ENCODE measurements around the gene RNF207.

The RNF207 gene

GRCh38 chr1:6171548-6172124, 34.3 kb upstream of the RNF207 start:
- H3K27ac ChIP-seq = no peak overlapping the region
- ChIA-PET POLR2A (ENCODE audit: low non-redundant PET) (no interaction called here), CTCF (interaction anchor here (0.6 to 1.1 kb wide), 2 partner anchors 18 to 182 kb away, joined by 3 to 4 read pairs; no protein-coding TSS in a partner anchor)
- DNase-seq (ENCODE audit: low spot score) = no peak
- no peak; the same call in 1 of the 2 replicates for TF ChIP-seq CTCF (conservative IDR thresholded peaks at IDR 0.05; ENCODE audit: low read depth)

- CTCF ChIA-PET = interaction anchor here (0.7 kb wide), 1 partner anchor 13 kb away, joined by 4 read pairs; no protein-coding TSS in a partner anchor
Measured at GRCh38 chr1:6172549-6172948, 33.4 kb upstream of the RNF207 start.

GRCh38 chr1:6174621-6175410, 31.1 kb upstream of the RNF207 start:
- no peak for DNase-seq (ENCODE audit: low spot score)
- no peak overlapping the region for H3K27ac ChIP-seq
- CTCF ChIA-PET = no interaction called here
- TF ChIP-seq CTCF (conservative IDR thresholded peaks at IDR 0.05; ENCODE audit: low read depth) = no peak
- POLR2A ChIA-PET (ENCODE audit: low non-redundant PET) = no interaction called here

More at GRCh38 chr1:6172549-6172948, 33.4 kb upstream of the RNF207 start:
- no peak overlapping the region for H3K27ac ChIP-seq
- no peak for TF ChIP-seq CTCF (conservative IDR thresholded peaks at IDR 0.05; ENCODE audit: low read depth)
- POLR2A ChIA-PET (ENCODE audit: low non-redundant PET) = no interaction called here
- DNase-seq (ENCODE audit: low spot score) = no peak

- no peak for TF ChIP-seq CTCF (conservative IDR thresholded peaks at IDR 0.05; ENCODE audit: low read depth)
- POLR2A ChIA-PET (ENCODE audit: low non-redundant PET) = no interaction called here
- DNase-seq (ENCODE audit: low spot score) = no peak
- CTCF ChIA-PET = no interaction called here
- no peak overlapping the region for H3K27ac ChIP-seq
Measured at GRCh38 chr1:6175411-6175828, 30.5 kb upstream of the RNF207 start.

GRCh38 chr1:6176779-6177178, 29.1 kb upstream of the RNF207 start:
- no peak for DNase-seq (ENCODE audit: low spot score)
- POLR2A ChIA-PET (ENCODE audit: low non-redundant PET) = no interaction called here
- CTCF ChIA-PET = no interaction called here
- H3K27ac ChIP-seq = no peak overlapping the region
- TF ChIP-seq CTCF (conservative IDR thresholded peaks at IDR 0.05; ENCODE audit: low read depth) = no peak

GRCh38 chr1:6177681-6178380, 28.1 kb upstream of the RNF207 start:
- no peak overlapping the region for H3K27ac ChIP-seq
- no peak for TF ChIP-seq CTCF (conservative IDR thresholded peaks at IDR 0.05; ENCODE audit: low read depth)
- ChIA-PET POLR2A (ENCODE audit: low non-redundant PET) (no interaction called here), CTCF (interaction anchor here (0.9 kb wide), 1 partner anchor 69 kb away, joined by 3 read pairs; no protein-coding TSS in a partner anchor)
- DNase-seq (ENCODE audit: low spot score) = no peak

Data from RWPE1 (cell line).